ENCODE results near the gene SMARCC2.

GRCh38 chr12:56224954-56225353, 35.7 kb upstream of the SMARCC2 start:
- TF ChIP-seq ZBTB21 (tag by site-specific recombination; IDR thresholded peaks at IDR 0.05) = no peak
- TF ChIP-seq ZNF600 (tag by site-specific recombination; IDR thresholded peaks at IDR 0.05) = 0 out of 2 replicates have a peak, but pooled peaks have one; percentile 15
- TF ChIP-seq CTCF (tag by site-specific recombination; IDR thresholded peaks at IDR 0.05) = no peak
- no peak for TF ChIP-seq ZNF24 (tag by site-specific recombination; IDR thresholded peaks at IDR 0.05)
- TF ChIP-seq ZNF121 (tag by site-specific recombination; IDR thresholded peaks at IDR 0.05) = no peak
- no peak for TF ChIP-seq ZNF510 (tag by site-specific recombination; IDR thresholded peaks at IDR 0.05; ENCODE audit: insufficient replicate concordance)
- no peak for TF ChIP-seq ZNF433 (tag by site-specific recombination; IDR thresholded peaks at IDR 0.05; ENCODE audit: low read depth)

Data from HEK293 (cell line).